Vagina (tissue), 2 donors: Measurements from ENCODE around the gene NDUFV2. TPM values are rescaled to one million over a fixed set of nuclear protein-coding genes. Genes with fewer than 3 reads are reported as not detected.

Source experiments
- DNase-seq, 2 donors: peaks; one replicate each; pipeline ENCODE4 v3.0.0-alpha.2; 2017; ENCODE audit errors: extremely low spot score in 2 of 2
- H3K27ac ChIP-seq: fragments of 200-600 bp; sonication (generic); one replicate; pipeline ENCODE4 v1.5.1; 2019
- H3K27me3 ChIP-seq: fragments of 200-600 bp; sonication (generic); one replicate; pipeline ENCODE4 v1.5.1; 2019
- H3K36me3 ChIP-seq, 2 donors: fragments of 200-600 bp; sonication (generic); one replicate each; pipeline ENCODE4 v1.5.1; 2017 to 2019
- H3K4me1 ChIP-seq: fragments of 200-600 bp; sonication (generic); one replicate; pipeline ENCODE4 v1.5.1; 2019
- H3K4me3 ChIP-seq, 2 donors: fragments of 200-600 bp; sonication (generic); 1 replicate in 1 of 2; 2 replicates in 1 of 2; pipeline ENCODE4 v1.5.1; 2016 to 2019
- H3K9me3 ChIP-seq: fragments of 200-600 bp; sonication (generic); one replicate; pipeline ENCODE4 v1.5.1; 2019
- CTCF ChIP-seq, 3 experiments: fragments of 450-650 bp in 2 of 3; fragments of 200-600 bp in 1 of 3; sonication (generic) in 1 of 3; IDR thresholded peaks; one replicate each; pipeline ENCODE4 v1.5.1; 2017 to 2019; ENCODE audit warnings: antibody characterized with exemption in 3 of 3, mild to moderate bottlenecking in 2 of 3, moderate library complexity in 2 of 3
- POLR2A ChIP-seq, 2 donors: fragments of 450-650 bp; IDR thresholded peaks; one replicate each; pipeline ENCODE4 v1.6.1; 2017; ENCODE audit warnings: antibody characterized with exemption in 2 of 2, mild to moderate bottlenecking in 2 of 2, moderate library complexity in 2 of 2
- POLR2AphosphoS5 ChIP-seq, 2 donors: sonication (generic); formaldehyde crosslinking; IDR thresholded peaks; one replicate each; pipeline ENCODE4 v1.9.0; 2017; ENCODE audit warnings: antibody characterized with exemption in 2 of 2, mild to moderate bottlenecking in 2 of 2, low read depth in 1 of 2; ENCODE audit not compliant: insufficient read depth in 1 of 2
- intact Hi-C: fragments of 100-400 bp; cut with DNase I; formaldehyde crosslinking; loops from one replicate; pipeline ENCODE4 v1.15.1; 2023
- total RNA-seq: library from RNA; depleted of rRNA; stranded (reverse); fragments of >200 nt; gene quantifications from one replicate; pipeline ENCODE4 v1.2.3, GENCODE V29; 2016

Gene NDUFV2
- total RNA-seq, 1 donor from 2014 or later, result 75.1 TPM

- Histone ChIP-seq H3K27ac (no peak overlapping the region), H3K27me3 (no peaks in the 10 kb centered on the region), H3K36me3 (no peaks in the 10 kb centered on the region), H3K4me1 (no peaks in the 10 kb centered on the region), H3K4me3 (no peak overlapping the region), H3K9me3 (no peaks in the 10 kb centered on the region)
- TF ChIP-seq POLR2A (IDR thresholded peaks at IDR 0.05) (no peak), CTCF (IDR thresholded peaks at IDR 0.05) (no peak), POLR2AphosphoS5 (IDR thresholded peaks at IDR 0.05; ENCODE audit: insufficient read depth in 1 of 2, low read depth in 1 of 2) (no peak)
- intact Hi-C loops, result no loop called here
- no peak for DNase-seq
These were observed 20.6 kb upstream of the NDUFV2 start for GRCh38 chr18:9081940-9082339.

- no peaks in the 10 kb centered on the region for H3K27me3 ChIP-seq
- no peaks in the 10 kb centered on the region for H3K9me3 ChIP-seq
- no peaks in the 10 kb centered on the region for H3K4me1 ChIP-seq
- H3K27ac ChIP-seq, result no peak overlapping the region
- H3K36me3 ChIP-seq, result no peaks in the 10 kb centered on the region
- intact Hi-C loops, result no loop called here
- no peak for DNase-seq
- TF ChIP-seq POLR2AphosphoS5 (IDR thresholded peaks at IDR 0.05; ENCODE audit: insufficient read depth in 1 of 2, low read depth in 1 of 2) (no peak), CTCF (IDR thresholded peaks at IDR 0.05) (no peak), POLR2A (IDR thresholded peaks at IDR 0.05) (no peak)
- H3K4me3 ChIP-seq, result no peak overlapping the region
These were observed 19.6 kb upstream of the NDUFV2 start for GRCh38 chr18:9082711-9083510.

- no peaks in the 10 kb centered on the region for H3K9me3 ChIP-seq
- TF ChIP-seq CTCF (IDR thresholded peaks at IDR 0.05) (no peak), POLR2AphosphoS5 (IDR thresholded peaks at IDR 0.05; ENCODE audit: insufficient read depth in 1 of 2, low read depth in 1 of 2) (no peak), POLR2A (IDR thresholded peaks at IDR 0.05) (no peak)
- intact Hi-C loops, result no loop called here
These were observed 16.5 kb upstream of the NDUFV2 start for GRCh38 chr18:9086015-9086414.

GRCh38 chr18:9086624-9087023 is 15.9 kb upstream of the NDUFV2 start:
- no peaks in the 10 kb centered on the region for H3K27me3 ChIP-seq
- H3K36me3 ChIP-seq, result no peaks in the 10 kb centered on the region
- H3K27ac ChIP-seq, result no peak overlapping the region
- H3K4me3 ChIP-seq, result no peak overlapping the region
- no peak for DNase-seq
- no peaks in the 10 kb centered on the region for H3K4me1 ChIP-seq
- intact Hi-C loops, result no loop called here
- no peaks in the 10 kb centered on the region for H3K9me3 ChIP-seq
- TF ChIP-seq POLR2AphosphoS5 (IDR thresholded peaks at IDR 0.05; ENCODE audit: insufficient read depth in 1 of 2, low read depth in 1 of 2), result no peak
- no peak for TF ChIP-seq CTCF (IDR thresholded peaks at IDR 0.05)
- TF ChIP-seq POLR2A (IDR thresholded peaks at IDR 0.05), result no peak

More at GRCh38 chr18:9086015-9086414, 16.5 kb upstream of the NDUFV2 start:
- Histone ChIP-seq H3K27ac (no peak overlapping the region), H3K4me3 (no peak overlapping the region), H3K36me3 (no peaks in the 10 kb centered on the region), H3K4me1 (no peaks in the 10 kb centered on the region), H3K27me3 (no peaks in the 10 kb centered on the region)
- no peak for DNase-seq

- H3K4me3 ChIP-seq, result no peak overlapping the region
- no peak overlapping the region for H3K27ac ChIP-seq
- no peak for DNase-seq
- no peaks in the 10 kb centered on the region for H3K36me3 ChIP-seq
- no peaks in the 10 kb centered on the region for H3K4me1 ChIP-seq
- TF ChIP-seq POLR2AphosphoS5 (IDR thresholded peaks at IDR 0.05; ENCODE audit: insufficient read depth in 1 of 2, low read depth in 1 of 2) (no peak), CTCF (IDR thresholded peaks at IDR 0.05) (no peak), POLR2A (IDR thresholded peaks at IDR 0.05) (no peak)
- intact Hi-C loops, result no loop called here
- H3K9me3 ChIP-seq, result no peaks in the 10 kb centered on the region
- no peaks in the 10 kb centered on the region for H3K27me3 ChIP-seq
These were observed 15.4 kb upstream of the NDUFV2 start for GRCh38 chr18:9087144-9087543.
